ENCODE results near the gene VSNL1.
"Not testable (repeated sequence)": the region's sequence is repeated elsewhere in the genome, so short reads cannot be mapped to it uniquely, and the experiment has no call there.

VSNL1 gene

GRCh38 chr2:17557596-17557995 lies 17.1 kb downstream of the VSNL1 start:
- DNase-seq (ENCODE audit: low spot score) = no peak
- no CpG with 5 or more reads among the region's 5 CpGs for WGBS, 2 donors (ENCODE audit: extremely low coverage in 2 of 2, insufficient read length in 2 of 2, insufficient replicate concordance in 1 of 2)
- Histone ChIP-seq H2BK15ac (ENCODE audit: low read length) (no peak overlapping the region), H3K79me1 (ENCODE audit: low read depth, low read length) (no peaks in the 10 kb centered on the region), H3K4ac (ENCODE audit: low read length) (no peak overlapping the region), H4K91ac (ENCODE audit: low read depth, low read length, poor library complexity) (no peak overlapping the region), H2BK120ac (ENCODE audit: low read depth, low read length) (no peak overlapping the region), H4K8ac (ENCODE audit: low read depth, low read length) (no peak overlapping the region), H2BK5ac (ENCODE audit: low read length) (no peak overlapping the region), H3K27ac (replicated peaks; ENCODE audit: low read length) (peak overlapping the region; percentile 34), H3K4me1 (ENCODE audit: control insufficient read depth in 2 of 2, insufficient read depth in 1 of 2, low read depth in 1 of 2, low read length in 2 of 2) (peaks cover 0 to 4% of the 10 kb centered on the region in 2 donors), H2AK5ac (ENCODE audit: low read depth, low read length) (no peak overlapping the region), H3K23ac (ENCODE audit: low read depth, low read length, poor library complexity) (no peak overlapping the region), H2AFZ (ENCODE audit: low read length) (peak overlapping the region; percentile 3), H3K18ac (ENCODE audit: low read length) (no peak overlapping the region), H3K27me3 (ENCODE audit: control insufficient read depth in 3 of 3, insufficient read depth in 3 of 3, low read depth in 1 of 3, low read length in 3 of 3) (no peaks in the 10 kb centered on the region), H3K9ac (ENCODE audit: low read depth, low read length, poor library complexity) (no peak overlapping the region), H3K14ac (ENCODE audit: low read length) (no peak overlapping the region), H3K4me3 (ENCODE audit: low read length in 2 of 2) (no peak overlapping the region), H3K36me3 (replicated peaks in 1 of 2; ENCODE audit: control insufficient read depth in 2 of 2, insufficient read depth in 2 of 2, low read length in 2 of 2) (no peaks in the 10 kb centered on the region), H2BK12ac (ENCODE audit: low read length) (no peak overlapping the region), H3K9me3 (replicated peaks in 1 of 2; ENCODE audit: control insufficient read depth in 2 of 2, insufficient read depth in 1 of 2, low read depth in 1 of 2, low read length in 2 of 2) (no peaks in the 10 kb centered on the region), H3K4me2 (ENCODE audit: insufficient read depth, low read length, poor library complexity, severe bottlenecking) (no peak overlapping the region)

- peaks cover 0 to 4% of the 10 kb centered on the region in 2 donors for H3K4me1 ChIP-seq (ENCODE audit: control insufficient read depth in 2 of 2, insufficient read depth in 1 of 2, low read depth in 1 of 2, low read length in 2 of 2)
Measured at GRCh38 chr2:17558053-17558452, 17.6 kb downstream of the VSNL1 start.

DNA sequence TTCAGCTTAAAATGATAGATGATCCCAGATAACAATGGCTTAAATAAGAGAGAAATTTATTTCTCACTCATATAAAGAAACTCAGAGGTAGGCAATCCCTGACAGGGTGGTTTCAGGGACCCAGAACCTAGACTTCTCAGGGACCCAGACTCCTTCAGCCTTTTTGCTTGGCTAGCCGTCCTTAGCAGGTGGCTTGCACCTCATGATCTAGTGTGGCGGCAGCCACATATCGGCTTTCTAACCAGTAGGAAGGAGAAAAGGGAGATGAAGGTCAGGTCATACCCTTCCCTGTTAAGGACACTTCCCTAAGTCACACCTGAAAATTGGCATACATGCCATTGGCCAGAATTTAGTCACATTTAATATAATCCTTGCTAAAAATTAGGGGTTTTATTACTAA lies 18.4 kb downstream of the VSNL1 start:
- H3K4ac ChIP-seq (ENCODE audit: low read length) = no peak overlapping the region
- H3K9me3 ChIP-seq (replicated peaks in 1 of 2; ENCODE audit: control insufficient read depth in 2 of 2, insufficient read depth in 1 of 2, low read depth in 1 of 2, low read length in 2 of 2) = no peaks in the 10 kb centered on the region
- no peak overlapping the region for H4K8ac ChIP-seq (ENCODE audit: low read depth, low read length)
- H2BK120ac ChIP-seq (ENCODE audit: low read depth, low read length) = no peak overlapping the region
- no peak overlapping the region for H3K14ac ChIP-seq (ENCODE audit: low read length)
- H2AK5ac ChIP-seq (ENCODE audit: low read depth, low read length) = no peak overlapping the region
- no peak for DNase-seq (ENCODE audit: low spot score)
- H3K9ac ChIP-seq (ENCODE audit: low read depth, low read length, poor library complexity) = no peak overlapping the region
- H4K91ac ChIP-seq (ENCODE audit: low read depth, low read length, poor library complexity) = no peak overlapping the region
- no peaks in the 10 kb centered on the region for H3K36me3 ChIP-seq (replicated peaks in 1 of 2; ENCODE audit: control insufficient read depth in 2 of 2, insufficient read depth in 2 of 2, low read length in 2 of 2)
- H3K79me1 ChIP-seq (ENCODE audit: low read depth, low read length) = no peaks in the 10 kb centered on the region
- H2AFZ ChIP-seq (ENCODE audit: low read length) = no peak overlapping the region
- H3K18ac ChIP-seq (ENCODE audit: low read length) = no peak overlapping the region
- H2BK15ac ChIP-seq (ENCODE audit: low read length) = no peak overlapping the region
- H2BK5ac ChIP-seq (ENCODE audit: low read length) = no peak overlapping the region
- H3K4me1 ChIP-seq (ENCODE audit: control insufficient read depth in 2 of 2, insufficient read depth in 1 of 2, low read depth in 1 of 2, low read length in 2 of 2) = peaks cover 0 to 4% of the 10 kb centered on the region in 2 donors
- H3K27me3 ChIP-seq (ENCODE audit: control insufficient read depth in 3 of 3, insufficient read depth in 3 of 3, low read depth in 1 of 3, low read length in 3 of 3) = no peaks in the 10 kb centered on the region
- H3K4me3 ChIP-seq (ENCODE audit: low read length in 2 of 2) = no peak overlapping the region
- H3K27ac ChIP-seq (replicated peaks; ENCODE audit: low read length) = no peak overlapping the region
- H3K23ac ChIP-seq (ENCODE audit: low read depth, low read length, poor library complexity) = no peak overlapping the region
- no peak overlapping the region for H3K4me2 ChIP-seq (ENCODE audit: insufficient read depth, low read length, poor library complexity, severe bottlenecking)
- H2BK12ac ChIP-seq (ENCODE audit: low read length) = no peak overlapping the region
- WGBS, 2 donors (ENCODE audit: extremely low coverage in 2 of 2, insufficient read length in 2 of 2, insufficient replicate concordance in 1 of 2) = no CpG with 5 or more reads among the region's 3 CpGs

More at GRCh38 chr2:17558053-17558452, 17.6 kb downstream of the VSNL1 start:
- Histone ChIP-seq H3K23ac (ENCODE audit: low read depth, low read length, poor library complexity) (no peak overlapping the region), H3K9me3 (replicated peaks in 1 of 2; ENCODE audit: control insufficient read depth in 2 of 2, insufficient read depth in 1 of 2, low read depth in 1 of 2, low read length in 2 of 2) (no peaks in the 10 kb centered on the region), H2AFZ (ENCODE audit: low read length) (no peak overlapping the region), H2BK12ac (ENCODE audit: low read length) (no peak overlapping the region), H3K14ac (ENCODE audit: low read length) (no peak overlapping the region), H4K91ac (ENCODE audit: low read depth, low read length, poor library complexity) (no peak overlapping the region), H3K27ac (replicated peaks; ENCODE audit: low read length) (peak overlapping the region; percentile 34), H4K8ac (ENCODE audit: low read depth, low read length) (no peak overlapping the region), H2AK5ac (ENCODE audit: low read depth, low read length) (no peak overlapping the region), H2BK15ac (ENCODE audit: low read length) (no peak overlapping the region), H3K27me3 (ENCODE audit: control insufficient read depth in 3 of 3, insufficient read depth in 3 of 3, low read depth in 1 of 3, low read length in 3 of 3) (no peaks in the 10 kb centered on the region), H3K4ac (ENCODE audit: low read length) (no peak overlapping the region), H3K79me1 (ENCODE audit: low read depth, low read length) (no peaks in the 10 kb centered on the region), H3K4me3 (ENCODE audit: low read length in 2 of 2) (no peak overlapping the region), H3K36me3 (replicated peaks in 1 of 2; ENCODE audit: control insufficient read depth in 2 of 2, insufficient read depth in 2 of 2, low read length in 2 of 2) (no peaks in the 10 kb centered on the region), H3K9ac (ENCODE audit: low read depth, low read length, poor library complexity) (no peak overlapping the region), H3K18ac (ENCODE audit: low read length) (no peak overlapping the region), H2BK120ac (ENCODE audit: low read depth, low read length) (no peak overlapping the region), H3K4me2 (ENCODE audit: insufficient read depth, low read length, poor library complexity, severe bottlenecking) (no peak overlapping the region), H2BK5ac (ENCODE audit: low read length) (no peak overlapping the region)
- DNase-seq (ENCODE audit: low spot score) = no peak

DNA sequence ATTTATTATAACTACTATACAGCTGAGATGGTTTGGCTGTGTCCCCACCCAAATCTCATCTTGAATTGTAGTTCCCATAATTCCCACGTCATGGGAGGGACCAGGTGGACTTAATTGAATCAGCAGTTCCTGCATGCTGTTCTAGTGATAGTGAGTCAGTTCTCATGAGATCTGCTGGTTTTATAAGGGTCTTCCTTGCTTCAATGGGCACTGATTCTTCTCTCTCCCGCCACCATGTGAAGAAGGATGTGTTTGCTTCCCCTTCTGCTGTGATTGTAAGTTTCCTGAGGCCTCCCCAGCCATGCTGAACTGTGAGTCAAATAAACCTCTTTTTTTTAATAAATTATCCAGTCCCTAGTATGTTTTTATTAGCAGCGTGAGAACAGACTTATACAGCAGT lies 25.2 kb downstream of the VSNL1 start:
- not testable (repeated sequence) for DNase-seq (ENCODE audit: low spot score); H3K9me3 ChIP-seq (replicated peaks in 1 of 2; ENCODE audit: control insufficient read depth in 2 of 2, insufficient read depth in 1 of 2, low read depth in 1 of 2, low read length in 2 of 2); H3K27me3 ChIP-seq (ENCODE audit: control insufficient read depth in 3 of 3, insufficient read depth in 3 of 3, low read depth in 1 of 3, low read length in 3 of 3); H3K23ac ChIP-seq (ENCODE audit: low read depth, low read length, poor library complexity); H2BK120ac ChIP-seq (ENCODE audit: low read depth, low read length); H4K91ac ChIP-seq (ENCODE audit: low read depth, low read length, poor library complexity); H3K79me1 ChIP-seq (ENCODE audit: low read depth, low read length); H2BK12ac ChIP-seq (ENCODE audit: low read length); H3K4me3 ChIP-seq (ENCODE audit: low read length in 2 of 2); H2AK5ac ChIP-seq (ENCODE audit: low read depth, low read length); H3K36me3 ChIP-seq (replicated peaks in 1 of 2; ENCODE audit: control insufficient read depth in 2 of 2, insufficient read depth in 2 of 2, low read length in 2 of 2); H2BK15ac ChIP-seq (ENCODE audit: low read length); H3K27ac ChIP-seq (replicated peaks; ENCODE audit: low read length); H2AFZ ChIP-seq (ENCODE audit: low read length); H3K4ac ChIP-seq (ENCODE audit: low read length); H3K4me2 ChIP-seq (ENCODE audit: insufficient read depth, low read length, poor library complexity, severe bottlenecking); H3K9ac ChIP-seq (ENCODE audit: low read depth, low read length, poor library complexity); H3K4me1 ChIP-seq (ENCODE audit: control insufficient read depth in 2 of 2, insufficient read depth in 1 of 2, low read depth in 1 of 2, low read length in 2 of 2); H3K18ac ChIP-seq (ENCODE audit: low read length); H3K14ac ChIP-seq (ENCODE audit: low read length); H4K8ac ChIP-seq (ENCODE audit: low read depth, low read length); H2BK5ac ChIP-seq (ENCODE audit: low read length)
- WGBS, 2 donors (ENCODE audit: extremely low coverage in 2 of 2, insufficient read length in 2 of 2, insufficient replicate concordance in 1 of 2) = no CpG with 5 or more reads among the region's 3 CpGs

Measured in neuronal stem cell (in vitro differentiated cells).